ENCODE measurements around the gene CTSE.

The CTSE gene

GRCh38 chr1:205981257-205981656, 42.4 kb downstream of the CTSE start:
- no peak overlapping the region for H3K27ac ChIP-seq
- TF ChIP-seq, protein P1, sequence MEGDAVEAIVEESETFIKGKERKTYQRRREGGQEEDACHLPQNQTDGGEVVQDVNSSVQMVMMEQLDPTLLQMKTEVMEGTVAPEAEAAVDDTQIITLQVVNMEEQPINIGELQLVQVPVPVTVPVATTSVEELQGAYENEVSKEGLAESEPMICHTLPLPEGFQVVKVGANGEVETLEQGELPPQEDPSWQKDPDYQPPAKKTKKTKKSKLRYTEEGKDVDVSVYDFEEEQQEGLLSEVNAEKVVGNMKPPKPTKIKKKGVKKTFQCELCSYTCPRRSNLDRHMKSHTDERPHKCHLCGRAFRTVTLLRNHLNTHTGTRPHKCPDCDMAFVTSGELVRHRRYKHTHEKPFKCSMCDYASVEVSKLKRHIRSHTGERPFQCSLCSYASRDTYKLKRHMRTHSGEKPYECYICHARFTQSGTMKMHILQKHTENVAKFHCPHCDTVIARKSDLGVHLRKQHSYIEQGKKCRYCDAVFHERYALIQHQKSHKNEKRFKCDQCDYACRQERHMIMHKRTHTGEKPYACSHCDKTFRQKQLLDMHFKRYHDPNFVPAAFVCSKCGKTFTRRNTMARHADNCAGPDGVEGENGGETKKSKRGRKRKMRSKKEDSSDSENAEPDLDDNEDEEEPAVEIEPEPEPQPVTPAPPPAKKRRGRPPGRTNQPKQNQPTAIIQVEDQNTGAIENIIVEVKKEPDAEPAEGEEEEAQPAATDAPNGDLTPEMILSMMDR (conservative IDR thresholded peaks at IDR 0.05), result no peak

DNA sequence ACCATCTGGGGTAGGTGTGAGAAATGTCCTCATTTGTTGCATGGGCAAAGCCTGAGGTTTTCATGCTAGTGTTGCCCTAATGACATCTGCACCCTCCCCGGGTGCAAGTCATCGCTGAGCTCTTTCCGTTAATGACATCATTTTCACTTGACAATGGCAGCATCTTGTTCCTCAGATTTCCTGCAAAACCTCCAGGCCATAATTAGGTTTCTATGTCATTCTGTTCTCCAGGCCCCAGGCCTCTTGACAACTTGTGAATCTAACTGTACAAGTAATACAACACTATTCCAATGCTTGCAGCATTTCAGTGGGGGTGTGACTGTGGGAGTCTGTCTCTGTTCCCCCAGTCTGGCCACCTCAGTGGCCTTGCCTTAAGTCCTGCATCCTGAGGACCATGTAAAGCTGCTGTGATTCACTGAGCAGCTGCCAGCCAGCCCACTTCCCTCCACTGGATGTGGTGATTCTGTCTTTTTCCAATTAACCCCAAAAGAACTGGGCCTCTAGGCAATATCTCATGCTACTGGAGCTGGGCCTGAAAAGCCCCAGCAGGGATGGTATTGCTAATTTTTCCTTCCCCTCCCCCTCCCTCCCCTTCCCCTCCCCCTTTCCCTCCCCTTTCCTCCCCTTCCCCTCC, 43.3 kb downstream of the CTSE start:
- H3K27ac ChIP-seq, result no peak overlapping the region
- TF ChIP-seq, protein P1 (conservative IDR thresholded peaks at IDR 0.05), result no peak

DNA sequence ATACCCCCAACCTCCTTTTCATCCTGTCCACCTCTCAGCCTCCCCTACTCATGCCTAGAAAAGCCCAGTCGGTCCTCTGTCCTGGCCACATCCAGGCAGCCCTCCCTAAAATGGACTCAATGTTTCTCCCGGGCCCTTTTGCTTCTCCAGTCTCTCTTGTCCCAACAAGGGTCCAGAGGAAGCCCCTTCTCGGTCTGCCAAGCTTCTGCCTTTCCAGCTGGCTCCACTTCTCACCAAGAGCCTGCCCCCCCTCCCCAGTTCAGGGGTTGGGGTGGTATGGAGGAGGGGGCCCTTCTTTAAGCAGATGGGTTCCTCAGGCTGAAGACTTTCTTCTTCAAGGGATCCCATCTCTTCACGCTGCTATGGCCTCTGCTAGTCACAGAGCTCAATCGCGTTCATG, 44.4 kb downstream of the CTSE start:
- H3K27ac ChIP-seq, result no peak overlapping the region
- TF ChIP-seq, protein P1 (conservative IDR thresholded peaks at IDR 0.05), result no peak

- TF ChIP-seq, protein P1 (conservative IDR thresholded peaks at IDR 0.05), result no peak
- no peak overlapping the region for H3K27ac ChIP-seq
These were observed 45.0 kb downstream of the CTSE start for GRCh38 chr1:205978676-205979075.

DNA sequence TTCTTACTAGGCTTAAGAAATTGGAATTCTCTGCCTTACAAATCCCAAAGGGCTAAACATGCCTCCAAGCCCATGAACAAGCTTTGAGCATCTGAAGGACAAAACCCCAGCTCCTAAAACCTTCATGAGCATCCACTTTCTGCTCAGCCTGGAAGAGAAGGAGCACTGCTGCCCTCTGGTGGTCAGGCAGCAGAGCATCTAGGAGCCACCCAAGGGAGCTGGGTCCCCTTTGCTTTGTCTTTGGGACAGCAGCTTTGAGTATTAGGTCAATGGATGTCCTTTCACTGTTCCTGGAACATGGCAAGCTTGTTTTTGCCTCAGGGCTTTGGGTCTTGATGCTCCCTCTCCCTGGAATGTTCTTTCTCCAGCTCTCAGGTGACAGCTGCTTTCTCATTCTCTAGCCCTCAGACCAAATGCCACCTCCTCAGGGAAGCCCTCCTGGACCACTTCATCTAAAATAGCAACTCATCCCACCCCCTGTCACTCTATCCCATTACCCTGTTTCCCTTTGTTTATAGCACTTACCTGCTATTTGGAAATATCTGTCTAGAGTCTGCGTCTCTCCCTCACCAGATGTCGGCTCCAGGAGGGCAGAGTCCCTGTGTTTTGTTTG, 46.2 kb downstream of the CTSE start:
- H3K27ac ChIP-seq, result no peak overlapping the region
- TF ChIP-seq, protein P1 (conservative IDR thresholded peaks at IDR 0.05), result peak; percentile 94

GRCh38 chr1:205976708-205977401, 46.8 kb downstream of the CTSE start:
- H3K27ac ChIP-seq, result no peak overlapping the region
- TF ChIP-seq, protein P1 (conservative IDR thresholded peaks at IDR 0.05), result no peak

- TF ChIP-seq, protein P1 (conservative IDR thresholded peaks at IDR 0.05), result no peak
- no peak overlapping the region for H3K27ac ChIP-seq
These were observed 47.7 kb downstream of the CTSE start for GRCh38 chr1:205976036-205976435.

All from VCaP (cell line).